A673 (cell line): ENCODE results near the gene YARS2.

ENCODE experiments used
- EZH2 ChIP-seq: fragments of 200-600 bp; sonication (generic); IDR thresholded peaks from 2 replicates; pipeline ENCODE4 v1.6.1; 2017; ENCODE audit warnings: borderline replicate concordance, low read depth, mild to moderate bottlenecking, mixed read lengths, antibody characterized with exemption, low read length; ENCODE audit not compliant: poor library complexity, severe bottlenecking
- TF ChIP-seq, protein P1 (sequence below): fragments of 300-800, 200-600 bp; sonication (generic); conservative IDR thresholded peaks from 2 replicates; pipeline ENCODE4 v1.5.1; 2017; ENCODE audit warnings: low read depth, mild to moderate bottlenecking, antibody characterized with exemption, low read length, moderate library complexity, mixed read lengths

DNA sequence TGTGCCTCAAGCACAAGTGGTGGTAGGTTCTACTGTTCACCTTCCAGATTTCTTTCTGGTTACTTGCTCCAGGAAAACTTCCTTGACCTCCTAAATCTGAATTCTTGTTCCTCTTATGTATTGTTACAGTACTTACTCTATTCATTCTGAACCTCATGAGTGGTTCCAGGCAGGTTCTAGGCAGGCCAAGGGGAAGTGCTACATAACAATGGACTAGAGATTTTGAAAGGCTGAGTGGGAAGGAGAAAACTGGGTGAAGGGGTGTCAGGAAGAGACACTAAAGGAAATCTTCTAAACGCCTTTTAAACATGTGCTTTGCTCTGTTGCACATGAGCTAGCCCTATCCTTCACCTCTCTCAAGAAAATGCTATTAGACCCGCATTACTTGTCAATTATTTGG is 1.6 kb downstream of the YARS2 start:
- TF ChIP-seq, protein P1, sequence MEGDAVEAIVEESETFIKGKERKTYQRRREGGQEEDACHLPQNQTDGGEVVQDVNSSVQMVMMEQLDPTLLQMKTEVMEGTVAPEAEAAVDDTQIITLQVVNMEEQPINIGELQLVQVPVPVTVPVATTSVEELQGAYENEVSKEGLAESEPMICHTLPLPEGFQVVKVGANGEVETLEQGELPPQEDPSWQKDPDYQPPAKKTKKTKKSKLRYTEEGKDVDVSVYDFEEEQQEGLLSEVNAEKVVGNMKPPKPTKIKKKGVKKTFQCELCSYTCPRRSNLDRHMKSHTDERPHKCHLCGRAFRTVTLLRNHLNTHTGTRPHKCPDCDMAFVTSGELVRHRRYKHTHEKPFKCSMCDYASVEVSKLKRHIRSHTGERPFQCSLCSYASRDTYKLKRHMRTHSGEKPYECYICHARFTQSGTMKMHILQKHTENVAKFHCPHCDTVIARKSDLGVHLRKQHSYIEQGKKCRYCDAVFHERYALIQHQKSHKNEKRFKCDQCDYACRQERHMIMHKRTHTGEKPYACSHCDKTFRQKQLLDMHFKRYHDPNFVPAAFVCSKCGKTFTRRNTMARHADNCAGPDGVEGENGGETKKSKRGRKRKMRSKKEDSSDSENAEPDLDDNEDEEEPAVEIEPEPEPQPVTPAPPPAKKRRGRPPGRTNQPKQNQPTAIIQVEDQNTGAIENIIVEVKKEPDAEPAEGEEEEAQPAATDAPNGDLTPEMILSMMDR: no peak
- TF ChIP-seq EZH2: no peak
